Right lobe of liver (tissue), 4 donors: ENCODE measurements around the gene MRPL16.

Experiments
- CTCF ChIP-seq, 4 donors: fragments of 200-600 bp in 3 of 4; fragments of 450-650 bp in 1 of 4; IDR thresholded peaks; one replicate each; pipeline versions ENCODE4 v1.5.1 to v1.8.0; 2016 to 2022; ENCODE audit warnings: antibody characterized with exemption in 4 of 4, mild to moderate bottlenecking in 2 of 4
- POLR2A ChIP-seq: fragments of 450-650 bp; IDR thresholded peaks from one replicate; pipeline ENCODE4 v1.6.1; 2017; ENCODE audit warnings: antibody characterized with exemption, mild to moderate bottlenecking
- donor health status: DM: no; HTN: no; CAD: no.
- donor health status: DM: no; HTN: no; CAD: no.
- donor health status: DM: no; HTN: yes; CAD: no.

- no peak for TF ChIP-seq CTCF (IDR thresholded peaks at IDR 0.05)
- TF ChIP-seq POLR2A: no peak
Measured at GRCh38 chr11:59813364-59813763, 2.8 kb upstream of the MRPL16 start.
